Kidney tubule cell (primary cell): ENCODE measurements around the gene TMEM272.
A peak's percentile ranks its signal among the peaks of the same experiment; 100 is the strongest.

Experiments used
- DNase-seq: peaks from one replicate; pipeline ENCODE4 v3.0.0-alpha.2; 2018; ENCODE audit warnings: low spot score

The TMEM272 gene, protein sequence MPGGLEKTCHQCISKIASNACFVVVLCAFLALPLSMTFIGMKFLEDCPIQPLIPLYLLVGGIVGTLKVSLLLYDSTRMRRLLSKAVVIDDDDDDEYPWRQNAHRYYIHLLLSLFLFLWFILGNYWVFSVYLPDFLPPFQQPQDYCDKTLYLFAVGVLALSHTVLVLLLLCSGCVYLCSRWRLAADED

DNA sequence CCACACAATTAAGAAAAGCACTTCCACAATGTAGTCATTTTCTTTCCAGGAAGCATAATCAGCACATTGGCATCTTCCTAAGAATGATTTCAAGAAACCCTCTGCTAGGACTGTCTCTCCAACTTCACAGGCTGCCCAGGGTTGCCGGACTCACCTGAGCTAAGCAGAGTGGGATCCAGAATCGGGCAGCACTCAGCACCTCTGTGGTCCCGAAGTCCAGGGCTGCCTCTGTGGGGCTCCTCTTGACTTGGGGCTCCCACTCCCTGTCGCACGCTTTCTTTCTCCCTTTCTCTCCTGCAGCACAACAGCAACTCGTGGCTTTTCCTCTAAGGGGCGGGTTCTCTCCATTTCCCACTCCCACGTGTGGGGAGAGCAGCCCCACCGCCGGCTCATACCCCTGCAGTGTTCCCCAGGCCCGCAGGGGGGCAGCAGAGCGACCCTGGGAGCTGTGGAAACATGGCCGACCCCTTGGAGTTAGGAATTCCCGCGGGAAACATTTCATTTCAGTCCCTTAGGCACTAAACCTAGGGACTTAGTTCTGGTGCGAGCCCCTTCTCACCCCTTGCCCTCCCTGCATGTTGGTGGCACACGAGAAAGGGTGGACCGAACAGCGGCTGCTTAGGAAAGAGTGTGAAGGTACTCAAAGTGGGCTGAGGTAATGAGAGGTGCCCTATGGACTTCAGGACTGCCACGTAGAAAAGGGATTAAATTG lies at the start of gene TMEM272:
TSS of gene TMEM272 (minus strand) at position 316 of the 712 bp plus-strand sequence. CDS start 6,647 bp downstream, outside the sequence.
- DNase-seq, result peak; percentile 62

DNA sequence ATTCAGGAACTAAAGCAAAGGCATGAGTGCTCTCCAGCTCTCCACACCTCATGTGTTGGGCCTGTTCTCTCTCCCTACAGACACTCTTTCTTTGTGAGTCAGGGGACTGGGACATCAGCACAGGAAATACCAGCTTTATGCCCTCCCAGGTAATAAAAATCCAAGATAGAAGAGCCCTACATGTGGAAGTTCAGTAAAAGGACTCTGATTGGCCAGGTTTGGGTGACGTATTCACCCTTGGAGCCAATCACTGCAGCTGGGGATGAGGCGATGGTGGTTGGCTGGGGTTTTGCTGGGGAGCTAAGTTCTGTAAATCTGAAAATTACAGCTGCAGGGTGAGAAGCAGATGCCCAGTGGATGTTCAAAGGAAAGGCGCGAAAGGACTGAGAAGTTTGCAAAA lies 49.3 kb upstream of the TMEM272 start:
- DNase-seq, result peak; percentile 33

DNA sequence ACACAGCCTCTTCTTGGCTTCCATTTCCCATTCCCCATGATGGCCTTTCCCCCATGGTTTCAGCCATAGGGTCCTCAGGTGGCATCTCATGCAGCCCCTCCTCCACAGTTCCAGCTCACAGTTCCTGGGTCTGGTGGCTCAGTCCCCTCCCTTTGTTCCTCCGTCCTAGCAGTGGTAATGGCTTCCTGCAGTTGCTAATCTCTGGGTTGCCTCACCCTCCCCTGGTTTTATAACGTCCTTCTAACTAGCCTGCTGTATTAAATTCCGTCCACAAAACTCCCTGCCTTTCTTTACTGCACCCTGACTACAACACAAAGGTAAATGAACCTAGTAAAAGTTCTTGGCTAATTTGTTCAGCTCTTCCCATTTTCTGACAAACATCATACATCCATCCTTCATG lies 47.7 kb upstream of the TMEM272 start:
- DNase-seq, result no peak

DNA sequence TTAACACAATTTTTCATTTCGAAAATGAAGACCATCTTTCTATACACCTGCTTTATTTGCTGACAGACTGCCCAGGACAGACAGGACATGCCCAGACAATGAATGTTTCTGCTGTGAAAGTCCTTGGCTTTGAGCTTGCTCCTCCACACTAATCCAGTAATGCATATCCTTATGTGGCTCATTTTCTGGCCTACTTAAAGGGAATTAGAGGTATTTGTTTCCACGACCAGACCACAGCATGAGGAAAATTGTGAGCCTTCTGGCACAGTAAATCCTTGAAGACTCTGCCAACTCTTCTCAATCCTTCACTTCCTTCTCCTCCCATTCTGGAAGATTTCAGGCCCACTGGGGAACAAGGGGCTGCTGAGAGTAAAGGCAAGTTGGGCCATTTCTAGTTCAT lies 42.5 kb upstream of the TMEM272 start:
- DNase-seq, result no peak

DNA sequence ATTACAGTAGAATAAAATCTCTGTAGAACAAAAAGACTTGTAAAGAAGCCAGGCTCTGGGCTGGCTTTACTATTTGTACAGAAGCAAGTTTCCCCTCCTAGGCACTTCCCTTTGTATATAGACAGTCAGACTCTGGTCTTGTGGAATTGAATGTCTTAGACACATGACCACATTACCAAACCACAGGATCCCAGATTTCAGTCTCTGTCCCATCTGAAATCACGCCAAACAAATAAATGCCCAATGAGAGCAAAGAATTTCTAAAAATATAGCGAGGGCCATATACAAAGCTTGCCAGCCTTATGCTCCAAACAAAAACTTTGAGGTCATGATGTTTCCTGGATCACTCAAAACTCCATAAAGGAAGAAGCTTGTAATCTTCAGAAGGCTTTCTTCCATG lies 40.7 kb upstream of the TMEM272 start:
- no peak for DNase-seq

DNA sequence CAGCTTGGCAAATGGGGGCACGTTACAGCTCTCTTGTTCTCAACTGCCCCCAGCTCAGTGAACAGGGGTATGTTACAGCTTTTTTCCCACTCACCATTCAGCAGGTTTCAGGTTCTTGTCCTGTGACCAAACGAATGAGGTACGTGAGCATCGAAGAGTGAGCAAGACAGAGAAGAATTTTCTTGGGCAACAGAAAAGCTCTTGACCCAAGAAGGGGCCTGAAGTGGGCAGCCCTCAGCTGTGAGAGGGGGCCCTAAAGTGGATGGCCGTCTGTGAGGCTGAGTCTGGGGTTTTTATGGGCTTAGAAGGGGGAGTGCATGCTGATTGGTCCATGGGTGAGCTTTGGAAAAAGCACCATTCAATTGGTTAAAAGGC lies 38.2 kb upstream of the TMEM272 start:
- DNase-seq, result no peak

DNA sequence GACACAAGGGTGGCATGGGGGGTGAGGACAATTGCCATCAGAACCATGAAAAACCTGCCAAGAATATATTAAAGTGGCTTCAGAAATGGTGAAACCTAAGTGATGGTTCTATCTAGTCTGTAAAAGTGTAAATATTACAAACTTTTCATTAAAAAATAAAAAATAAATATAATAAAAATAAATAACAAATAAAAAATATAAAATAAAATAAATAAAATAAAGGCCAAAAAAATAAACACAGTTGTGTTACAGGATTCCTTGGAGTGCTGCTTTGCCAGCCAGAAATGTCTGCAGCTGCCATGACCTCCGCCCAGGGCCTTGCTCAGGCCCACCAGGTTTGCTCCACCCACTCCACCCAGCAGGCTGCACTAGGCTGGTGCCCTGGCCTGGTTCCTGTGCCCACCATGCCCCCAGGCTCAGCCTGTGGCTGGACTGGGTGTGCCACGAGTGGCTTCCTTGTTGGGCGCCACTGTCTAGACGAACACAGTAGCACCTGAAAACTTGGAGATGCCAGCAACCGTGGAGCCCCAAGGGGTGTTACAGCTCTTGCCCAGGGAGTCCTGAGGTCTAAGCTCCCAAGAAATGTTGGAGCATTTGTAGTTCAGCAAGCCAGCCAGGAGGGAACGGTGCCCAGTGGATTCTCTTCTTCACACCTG lies 37.7 kb upstream of the TMEM272 start:
- no peak for DNase-seq

DNA sequence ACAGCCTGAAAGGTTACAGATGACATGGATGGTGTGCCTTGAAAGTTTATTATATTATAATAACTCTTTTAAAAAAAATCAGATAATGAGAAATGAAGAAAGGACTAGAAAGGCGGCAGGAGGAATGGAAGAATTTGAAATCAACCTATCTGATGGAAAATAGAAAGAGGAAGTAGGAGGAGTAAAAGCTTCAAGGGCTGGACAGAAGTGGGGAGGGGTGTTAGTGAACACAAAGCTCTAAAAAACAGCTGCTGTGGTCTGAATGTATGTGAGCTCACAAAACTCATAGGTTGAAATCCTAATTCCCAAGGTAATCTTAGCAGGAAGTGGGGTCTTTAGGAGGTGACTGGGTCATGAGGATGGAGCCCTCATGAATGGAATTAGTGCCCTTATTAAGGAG lies 36.3 kb upstream of the TMEM272 start:
- no peak for DNase-seq

DNA sequence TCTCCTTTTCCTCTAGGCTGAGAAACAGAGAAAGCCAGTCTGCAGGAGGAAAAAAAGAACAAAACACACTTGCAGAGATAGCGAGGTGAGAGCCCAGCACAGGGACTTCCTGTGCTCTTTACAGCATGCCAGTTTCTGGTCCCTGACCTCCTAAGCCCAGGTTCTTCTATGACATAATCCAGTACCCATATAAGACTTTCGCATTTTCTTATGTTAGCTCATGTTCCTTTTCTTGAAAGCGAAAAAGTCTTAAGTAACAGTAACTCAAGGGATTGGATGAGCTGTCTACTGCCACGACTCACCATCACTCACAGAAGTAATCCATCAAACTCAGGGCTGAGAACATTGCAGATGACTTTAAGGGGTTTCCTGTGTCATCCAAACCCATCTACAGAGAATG lies 34.2 kb upstream of the TMEM272 start:
- DNase-seq, result peak; percentile 11

DNA sequence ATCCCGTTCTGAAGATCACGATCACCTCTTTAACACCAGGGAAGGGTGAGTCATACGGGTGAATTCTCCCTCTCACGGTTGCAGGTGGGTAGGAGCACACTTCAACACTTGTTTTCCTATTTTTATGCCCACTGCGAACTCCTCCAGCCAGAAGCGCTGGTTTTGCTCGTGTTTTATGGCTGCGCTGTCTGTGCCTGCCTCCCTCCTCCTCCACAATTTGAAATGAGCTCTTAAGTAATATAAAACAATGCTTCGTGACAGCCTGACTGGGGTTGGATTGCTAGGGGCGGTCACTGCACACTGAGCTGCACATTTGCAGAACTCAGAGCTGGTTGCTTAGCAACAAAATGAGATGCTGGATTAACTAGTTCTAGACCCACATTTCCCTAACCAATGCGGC lies 29.7 kb upstream of the TMEM272 start:
- DNase-seq, result no peak

DNA sequence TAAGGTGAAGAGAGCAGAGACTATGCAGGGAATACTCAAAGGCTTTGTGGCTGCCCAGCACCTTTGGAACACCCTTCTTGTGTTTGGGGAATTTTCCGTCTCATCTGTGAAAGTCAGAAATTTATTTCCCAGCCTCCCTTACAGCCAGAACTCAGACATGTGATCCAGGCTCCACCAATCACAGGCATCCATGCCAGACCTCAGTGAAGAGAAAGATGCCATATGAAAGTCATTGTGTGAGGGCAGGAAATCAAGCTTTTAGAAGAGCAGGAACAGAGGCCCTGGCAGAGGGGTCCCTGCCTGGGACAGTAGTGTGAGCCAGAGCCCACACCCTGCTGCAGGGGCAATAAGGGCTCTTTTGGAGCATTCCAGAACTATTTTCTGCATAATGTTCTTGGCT lies 28.9 kb upstream of the TMEM272 start:
- no peak for DNase-seq

DNA sequence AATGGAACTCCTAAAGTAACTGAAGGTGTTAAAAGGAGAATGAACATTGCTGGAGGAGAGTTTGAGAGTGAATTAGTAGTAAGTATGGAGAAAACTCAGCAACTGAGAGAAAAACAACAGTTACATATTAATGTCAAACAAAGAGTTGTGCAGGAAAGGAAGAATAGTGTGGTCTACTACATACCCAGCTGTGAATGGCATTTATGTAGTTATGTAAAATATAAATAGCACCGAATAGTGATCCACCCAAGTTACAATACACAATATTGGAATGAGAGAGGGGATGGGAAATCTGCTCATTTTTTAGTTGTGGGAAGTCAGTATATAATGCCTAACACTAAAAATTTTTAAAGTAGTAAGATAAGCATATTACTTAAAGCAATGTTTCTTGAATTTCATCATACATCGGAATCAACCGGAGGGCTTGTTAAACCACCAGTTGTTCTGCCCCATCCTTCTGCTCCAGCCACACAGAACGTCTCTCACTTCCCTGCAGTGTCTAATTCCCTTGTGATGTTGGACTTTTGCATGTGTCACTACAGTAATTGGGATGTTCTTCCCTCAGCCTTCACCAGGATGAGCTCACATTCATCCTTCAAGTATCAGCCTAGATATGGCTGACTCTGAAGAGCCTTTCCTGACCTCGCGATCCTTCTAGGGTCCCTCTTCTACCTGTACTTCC lies 28.3 kb upstream of the TMEM272 start:
- no peak for DNase-seq

DNA sequence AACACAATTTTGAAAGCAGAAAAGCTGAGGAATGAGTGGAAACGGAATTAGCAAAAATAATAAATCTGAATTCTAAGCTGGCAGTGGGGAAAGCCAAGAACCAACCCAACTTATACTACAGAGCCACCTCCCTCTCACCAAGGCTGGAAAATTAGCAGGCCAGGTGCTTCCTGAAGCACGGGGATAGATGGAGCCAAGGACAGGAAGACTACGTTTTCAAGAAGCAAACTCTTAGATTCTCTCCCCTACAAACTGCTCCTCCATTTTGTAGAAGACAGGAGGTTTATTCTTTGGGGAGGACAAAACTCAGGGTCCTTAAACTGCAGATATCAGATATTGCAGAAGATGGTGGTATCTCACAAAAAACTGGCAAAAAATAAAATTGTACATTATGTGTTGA lies 25.6 kb upstream of the TMEM272 start:
- DNase-seq, result no peak

DNA sequence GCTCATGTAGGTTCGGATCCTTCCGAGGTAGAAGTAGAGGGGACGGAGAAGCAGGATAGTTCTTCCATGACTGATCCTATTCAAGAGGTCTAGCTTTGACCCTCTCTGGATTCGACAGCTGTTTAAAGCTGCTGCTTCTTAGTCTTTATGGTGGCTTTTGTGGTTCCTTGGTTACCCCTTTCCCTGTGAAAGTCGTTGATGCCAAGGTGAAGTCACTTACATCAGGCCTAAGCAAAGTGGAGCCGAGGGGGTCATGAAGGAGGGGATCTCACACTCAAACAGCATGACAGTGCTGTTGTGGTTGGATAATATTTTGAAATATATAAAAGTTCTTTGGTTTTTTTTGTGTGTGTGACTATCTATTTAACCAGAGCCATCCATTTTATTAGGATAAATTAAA lies 24.9 kb upstream of the TMEM272 start:
- no peak for DNase-seq

DNA sequence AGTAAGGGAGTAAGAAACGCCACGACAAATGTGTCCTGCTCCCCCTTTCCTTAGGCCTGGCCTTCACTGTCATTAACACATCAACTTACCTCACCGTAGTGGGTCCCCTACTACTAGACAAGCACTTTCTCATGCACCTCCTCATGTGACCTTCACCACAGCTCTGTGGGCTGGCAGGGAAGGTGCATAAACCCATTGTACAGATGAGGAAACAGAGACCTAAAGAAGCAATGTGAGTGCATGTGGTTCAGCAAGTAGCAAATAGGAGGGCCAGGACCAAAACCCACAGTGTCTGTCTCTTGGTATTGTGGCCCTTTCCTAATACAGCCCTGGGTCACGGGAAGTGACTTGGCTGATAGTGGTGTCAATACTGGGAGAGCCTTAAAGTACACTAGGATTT lies 22.1 kb upstream of the TMEM272 start:
- DNase-seq, result no peak

DNA sequence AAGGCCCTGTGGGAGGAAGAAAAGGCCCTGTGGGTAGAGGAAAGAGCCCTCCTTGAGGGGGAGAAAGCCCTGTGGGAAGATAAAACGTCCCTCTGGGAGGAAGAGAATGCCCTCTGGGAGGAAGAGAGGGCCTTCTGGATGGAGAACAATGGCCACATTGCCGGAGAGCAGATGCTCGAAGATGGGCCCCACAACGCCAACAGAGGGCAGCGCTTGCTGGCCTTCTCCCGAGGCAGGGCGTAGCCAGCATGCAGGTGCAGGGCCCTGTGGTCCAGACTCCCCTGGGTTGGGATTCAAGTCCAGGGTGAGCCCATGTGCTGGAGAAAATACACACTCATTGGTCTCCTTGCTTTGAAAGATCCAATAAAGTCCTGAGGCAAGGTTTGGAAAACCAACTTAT lies 20.9 kb upstream of the TMEM272 start:
- no peak for DNase-seq

DNA sequence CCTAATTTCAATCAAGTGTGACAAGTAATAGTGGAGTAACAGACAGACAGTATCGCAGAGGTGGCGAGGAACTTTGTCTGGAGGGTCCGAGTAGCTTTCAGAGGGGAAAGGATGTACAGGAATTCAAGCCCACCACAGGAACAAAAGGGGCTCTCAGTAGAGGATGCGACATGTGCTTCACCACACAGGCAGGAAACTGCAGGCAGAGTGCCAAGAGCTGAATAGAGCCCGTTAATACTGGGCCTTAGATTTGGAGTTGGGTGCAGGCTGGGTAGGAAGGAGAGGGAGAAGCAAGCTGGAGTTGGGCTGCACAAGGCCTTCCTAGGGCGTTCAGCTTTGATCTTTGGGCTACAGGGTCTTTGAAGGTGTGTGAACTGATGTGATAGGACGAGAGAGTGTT lies 18.0 kb upstream of the TMEM272 start:
- no peak for DNase-seq

DNA sequence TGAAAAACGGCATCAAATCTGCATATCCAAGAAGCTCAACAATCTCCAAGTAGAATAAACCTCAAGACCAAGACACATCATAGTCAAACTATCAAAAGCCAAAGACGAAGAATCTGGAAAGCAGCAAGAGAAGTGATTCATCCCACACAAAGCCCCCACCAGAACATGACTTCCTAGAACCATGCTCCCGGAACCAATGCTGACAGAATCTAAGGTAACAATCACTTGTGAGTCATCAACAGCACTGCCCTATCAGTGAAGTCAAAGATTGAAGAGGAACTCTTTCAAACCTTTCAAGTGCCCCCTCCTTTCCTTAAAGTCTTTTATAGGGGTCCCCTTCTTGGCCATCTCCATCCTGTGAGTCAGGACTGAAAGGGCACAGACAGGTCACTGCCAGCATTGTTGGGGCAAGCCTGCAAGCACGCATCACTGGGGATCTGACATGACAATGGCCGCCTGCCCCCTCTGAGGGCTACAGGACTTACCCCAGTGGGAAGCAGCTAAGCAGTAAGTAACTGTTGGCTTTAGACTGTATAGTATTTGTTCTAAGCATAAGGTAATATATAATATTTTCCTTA lies 16.8 kb upstream of the TMEM272 start, which contains the start of gene CCDC70:
TSS of gene CCDC70 (plus strand) at position 247 of the 578 bp plus-strand sequence. CDS start 3,443 bp downstream, outside the sequence.
- DNase-seq, result peak; percentile 85

DNA sequence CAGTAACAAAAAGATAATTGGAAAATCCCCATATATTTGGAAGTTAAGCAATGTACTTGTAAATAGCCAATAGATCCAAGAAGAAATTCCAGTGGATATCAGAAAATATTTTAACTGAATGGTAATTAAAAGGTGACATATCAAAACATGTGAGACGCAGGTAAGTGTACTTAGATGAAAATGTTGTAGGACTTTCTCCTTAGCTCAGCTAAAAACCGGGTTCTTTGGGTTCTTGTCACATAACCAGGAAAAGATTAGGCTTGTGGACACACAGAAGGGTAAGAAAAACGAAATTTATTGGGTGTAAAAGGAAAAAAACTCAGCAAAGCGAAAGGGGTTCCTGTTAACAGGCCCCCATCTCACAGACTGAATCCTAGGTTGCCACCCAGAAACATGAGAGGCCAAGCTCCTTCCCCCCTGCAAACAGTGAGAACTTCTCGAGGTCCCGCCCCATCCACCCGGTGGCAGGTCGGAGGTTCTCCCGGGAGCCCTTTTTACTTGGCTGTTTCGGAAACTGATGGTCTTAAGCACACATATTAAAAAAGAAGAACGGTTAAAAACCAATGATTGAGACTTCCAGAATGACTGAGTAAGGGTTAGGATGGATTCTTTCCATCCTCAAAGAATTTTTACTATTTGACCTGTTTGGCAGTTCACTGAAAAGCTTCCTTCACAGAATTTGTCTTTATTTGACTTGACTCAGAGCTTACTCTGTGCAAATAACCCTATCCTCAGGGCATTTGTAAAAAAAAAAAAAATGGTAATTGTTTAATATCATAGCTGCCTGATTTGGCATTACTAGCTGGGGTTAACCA lies 13.7 kb upstream of the TMEM272 start:
- no peak for DNase-seq

DNA sequence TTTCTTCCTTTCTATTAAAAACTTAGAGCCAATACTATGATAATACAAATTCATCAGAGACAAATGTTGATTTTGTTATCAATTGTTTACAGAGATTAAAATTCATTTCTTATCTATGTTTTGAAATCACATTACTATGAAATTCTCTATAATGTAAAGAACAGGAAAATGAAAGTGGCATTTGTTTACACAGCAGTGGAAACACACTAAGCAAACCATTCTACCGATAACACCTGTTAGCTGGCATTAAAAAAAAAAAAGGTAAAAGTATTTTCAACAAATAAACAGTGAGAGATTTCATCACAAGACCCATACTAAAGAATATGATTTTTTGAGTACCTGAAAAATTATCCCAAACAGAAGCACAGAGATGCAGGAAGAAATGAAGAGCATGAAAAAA lies 12.0 kb upstream of the TMEM272 start:
- no peak for DNase-seq

DNA sequence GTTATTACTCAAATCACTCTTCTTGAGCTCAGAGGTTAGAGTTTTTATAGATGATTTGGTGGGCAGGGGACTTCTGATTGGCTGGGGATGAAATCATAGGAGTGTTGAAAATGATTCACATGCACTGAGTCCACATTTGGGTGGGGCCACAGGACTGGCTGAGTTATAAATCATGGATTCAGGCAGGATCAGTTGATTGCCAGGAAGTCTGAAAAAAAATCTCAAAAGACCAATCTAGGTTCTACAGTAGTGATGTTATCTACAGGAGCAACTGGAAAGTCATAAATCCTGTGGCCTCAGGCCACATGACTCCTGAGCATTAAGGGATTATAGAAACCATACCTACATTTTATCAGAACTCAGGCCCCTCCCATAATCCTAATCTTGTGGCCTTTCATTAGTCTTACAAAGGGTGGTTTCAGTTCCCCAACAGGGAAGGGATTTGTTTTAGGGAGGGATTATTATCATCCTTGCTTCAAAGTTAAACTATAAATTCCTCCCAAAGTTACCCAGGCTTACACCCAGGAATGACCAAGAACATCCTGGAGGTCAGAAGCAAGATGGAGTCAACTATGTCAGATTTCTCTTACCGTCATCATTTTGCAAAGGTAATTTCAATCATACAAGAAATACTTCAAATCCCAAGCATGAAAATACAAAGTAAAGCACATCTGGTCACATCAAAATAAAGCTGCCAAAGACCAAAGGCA lies 11.2 kb upstream of the TMEM272 start:
- peak; percentile 59 for DNase-seq
